RWPE1 (cell line): ENCODE measurements around the gene KIAA1217.
A peak's percentile ranks its signal among the peaks of the same experiment; 100 is the strongest.

Source experiments
- CTCF ChIA-PET: fragments of 350-600 bp; sonication (Branson Sonifier 250); formaldehyde crosslinking; extraction: SDS; loops from one replicate; lab custom pipeline; 2021; lab: Yijun Ruan, JAX
- POLR2A ChIA-PET: fragments of 400-600 bp; formaldehyde crosslinking; extraction: SDS; loops from one replicate; lab custom pipeline; 2020; ENCODE audit warnings: antibody characterized with exemption; ENCODE audit not compliant: low non-redundant PET; lab: Yijun Ruan, JAX
- DNase-seq: peaks from one replicate; pipeline ENCODE4 v3.0.0; 2012; ENCODE audit warnings: low spot score
- H3K27ac ChIP-seq: fragments of 450-650 bp; 2 replicates; pipeline ENCODE4 v1.5.1; 2017
- CTCF ChIP-seq: fragments of 450-650 bp; conservative IDR thresholded peaks from 2 replicates; pipeline ENCODE4 v1.5.1; 2017; ENCODE audit warnings: low read depth, mild to moderate bottlenecking

KIAA1217 gene

GRCh38 chr10:24207341-24207740 is 1.6 kb upstream of the KIAA1217 start:
- CTCF ChIA-PET, result no interaction called here
- no peak for TF ChIP-seq CTCF
- H3K27ac ChIP-seq, result no peak overlapping the region
- POLR2A ChIA-PET, result no interaction called here
- DNase-seq, result no peak

- POLR2A ChIA-PET, result no interaction called here
- TF ChIP-seq CTCF, result no peak
- H3K27ac ChIP-seq, result no peak overlapping the region
- CTCF ChIA-PET, result no interaction called here
- DNase-seq, result no peak
Observed at GRCh38 chr10:24207781-24208611, 942 bp upstream of the KIAA1217 start.

GRCh38 chr10:24209432-24209771 is 464 bp downstream of the KIAA1217 start:
- CTCF ChIA-PET, result interaction anchor here (0.7 to 1.2 kb wide), 2 partner anchors 14 to 215 kb away, joined by 3 to 5 read pairs; no protein-coding TSS in a partner anchor
- TF ChIP-seq CTCF, result no peak
- peak overlapping the region; percentile 76; the same call in 1 of the 2 replicates for H3K27ac ChIP-seq
- POLR2A ChIA-PET, result interaction anchor here (0.6 kb wide), 1 partner anchor 859 kb away, joined by 4 read pairs; no protein-coding TSS in a partner anchor
- DNase-seq, result peak; percentile 53

- ChIA-PET CTCF (interaction anchor here (0.7 to 1.2 kb wide), 2 partner anchors 15 to 215 kb away, joined by 3 to 5 read pairs; no protein-coding TSS in a partner anchor), POLR2A (no interaction called here)
- TF ChIP-seq CTCF, result no peak
- peak; percentile 73 for DNase-seq
- peak overlapping the region; percentile 76 for H3K27ac ChIP-seq
Observed at GRCh38 chr10:24209946-24210491, 1.1 kb downstream of the KIAA1217 start.

- ChIA-PET CTCF (interaction anchor here (0.6 to 1.2 kb wide), 2 partner anchors 16 kb away, joined by 3 read pairs; no protein-coding TSS in a partner anchor), POLR2A (no interaction called here)
- no peak for DNase-seq
- no peak for TF ChIP-seq CTCF
- peak overlapping the region; percentile 76 for H3K27ac ChIP-seq
Observed at GRCh38 chr10:24210501-24210900, 1.6 kb downstream of the KIAA1217 start.

GRCh38 chr10:24213266-24213665 is 4.3 kb downstream of the KIAA1217 start:
- DNase-seq, result no peak
- ChIA-PET POLR2A (no interaction called here), CTCF (no interaction called here)
- TF ChIP-seq CTCF, result no peak
- no peak overlapping the region for H3K27ac ChIP-seq
